GM21528 (cell line): ENCODE results near the gene FRK.
A peak's percentile ranks its signal among the peaks of the same experiment; 100 is the strongest.
"Not testable (repeated sequence)": the region's sequence is repeated elsewhere in the genome, so short reads cannot be mapped to it uniquely, and the experiment has no call there.

Experiments used
- ATAC-seq: cut with Tn5 transposase; IDR thresholded peaks from one replicate; pipeline ENCODE4 v1.9.1; 2021; ENCODE audit warnings: mild to moderate bottlenecking, moderate library complexity; ENCODE audit not compliant: unreplicated experiment, low FRiP score

FRK gene

GRCh38 chr6:115954740-115955139 is 106.0 kb downstream of the FRK start:
- ATAC-seq: no peak

- no peak for ATAC-seq
Measured at GRCh38 chr6:115948751-115949150, 111.9 kb downstream of the FRK start.

GRCh38 chr6:115947966-115948541 is 112.6 kb downstream of the FRK start:
- ATAC-seq: no peak

- ATAC-seq: no peak
Measured at GRCh38 chr6:115945812-115946211, 114.9 kb downstream of the FRK start.

- no peak for ATAC-seq
Measured at GRCh38 chr6:115945306-115945705, 115.4 kb downstream of the FRK start.

- ATAC-seq: not testable (repeated sequence)
Measured at GRCh38 chr6:115944829-115945228, 115.9 kb downstream of the FRK start.

GRCh38 chr6:115937502-115937901 is 123.2 kb downstream of the FRK start:
- not testable (repeated sequence) for ATAC-seq

GRCh38 chr6:115935361-115935760 is 125.3 kb downstream of the FRK start:
- no peak for ATAC-seq

- no peak for ATAC-seq
Measured at GRCh38 chr6:115934829-115935228, 125.9 kb downstream of the FRK start.

- ATAC-seq: no peak
Measured at GRCh38 chr6:115934145-115934544, 126.5 kb downstream of the FRK start.

- no peak for ATAC-seq
Measured at GRCh38 chr6:115932481-115932880, 128.2 kb downstream of the FRK start.

GRCh38 chr6:115928000-115928399 is 132.7 kb downstream of the FRK start:
- not testable (repeated sequence) for ATAC-seq

- no peak for ATAC-seq
Measured at GRCh38 chr6:115922971-115923370, 137.7 kb downstream of the FRK start.

GRCh38 chr6:115914098-115914497 is 146.6 kb downstream of the FRK start:
- ATAC-seq: no peak

GRCh38 chr6:115909923-115910546 is 150.7 kb downstream of the FRK start:
- no peak for ATAC-seq

- no peak for ATAC-seq
Measured at GRCh38 chr6:115908906-115909559, 151.7 kb downstream of the FRK start.

GRCh38 chr6:115905471-115905870 is 155.2 kb downstream of the FRK start:
- ATAC-seq: no peak

- ATAC-seq: no peak
Measured at GRCh38 chr6:115902436-115902835, 158.3 kb downstream of the FRK start.

- no peak for ATAC-seq
Measured at GRCh38 chr6:115901896-115902295, 158.8 kb downstream of the FRK start.

GRCh38 chr6:115899730-115900282 is 160.9 kb downstream of the FRK start:
- ATAC-seq: peak; percentile 74

- ATAC-seq: no peak
Measured at GRCh38 chr6:115898246-115898645, 162.4 kb downstream of the FRK start.
